ENCODE measurements around the gene CXorf65. TPM values are rescaled to one million over a fixed set of nuclear protein-coding genes. Genes with fewer than 3 reads are reported as not detected.

The CXorf65 gene
- total RNA-seq, 3 donors from 2014 or later (not counting 1 experiment from before 2014, with no cell fraction given), result 55.8 to 117 (median 92.8) TPM

GRCh38 chrX:71067712-71068043, 38.9 kb downstream of the CXorf65 start:
- Mint-ChIP-seq H3K27me3 (ENCODE audit: low read depth in 2 of 2) (no peaks in the 10 kb centered on the region), H3K27ac (peak overlapping the region; percentile 88 to 97), H3K4me1 (peaks cover 11 to 21% of the 10 kb centered on the region in 2 donors), H3K9me3 (no peaks in the 10 kb centered on the region), H3K4me3 (peak overlapping the region; percentile 96), H3K36me3 (no peaks in the 10 kb centered on the region)
- H3K27me3 ChIP-seq (ENCODE audit: control insufficient read depth, insufficient read depth, low read length), result no peaks in the 10 kb centered on the region
- H3K36me3 ChIP-seq (ENCODE audit: control insufficient read depth, insufficient read depth, low read length), result no peaks in the 10 kb centered on the region
- H3K9me3 ChIP-seq (ENCODE audit: control insufficient read depth, insufficient read depth, low read length), result no peaks in the 10 kb centered on the region
- 0% methylated on average over 10 of the region's 10 CpGs for WGBS (ENCODE audit: insufficient coverage)
- DNase-seq (no peak), ATAC-seq (no peak)
- H3K4me1 ChIP-seq (ENCODE audit: control insufficient read depth, insufficient read depth, low read length), result peaks cover 9% of the 10 kb centered on the region
- H3K27ac ChIP-seq (ENCODE audit: low read length), result peak overlapping the region; percentile 95
- peak overlapping the region; percentile 85 for H3K4me3 ChIP-seq (ENCODE audit: low read length)
- TF ChIP-seq CTCF (IDR thresholded peaks at IDR 0.05), result no peak
- intact Hi-C loops (cut with micrococcal nuclease), result loop anchor here (1.0 to 5.0 kb wide), 2 partner anchors 29 to 45 kb away; partner anchors contain the start of gene IL2RG

GRCh38 chrX:71067089-71067488, 39.5 kb downstream of the CXorf65 start:
- H3K27ac ChIP-seq (ENCODE audit: low read length), result peak overlapping the region; percentile 95
- Mint-ChIP-seq H3K27ac (peak overlapping the region; percentile 88 to 97), H3K36me3 (no peaks in the 10 kb centered on the region), H3K9me3 (no peaks in the 10 kb centered on the region), H3K27me3 (ENCODE audit: low read depth in 2 of 2) (no peaks in the 10 kb centered on the region), H3K4me1 (peaks cover 11 to 21% of the 10 kb centered on the region in 2 donors), H3K4me3 (peak overlapping the region; percentile 96)
- H3K4me1 ChIP-seq (ENCODE audit: control insufficient read depth, insufficient read depth, low read length), result peaks cover 9% of the 10 kb centered on the region
- intact Hi-C loops (cut with micrococcal nuclease), result loop anchor here (5.0 kb wide), 1 partner anchor 45 kb away; the partner anchor contains the start of gene IL2RG
- DNase-seq (no peak), ATAC-seq (no peak)
- peak overlapping the region; percentile 85 for H3K4me3 ChIP-seq (ENCODE audit: low read length)
- no peaks in the 10 kb centered on the region for H3K27me3 ChIP-seq (ENCODE audit: control insufficient read depth, insufficient read depth, low read length)
- TF ChIP-seq CTCF (IDR thresholded peaks at IDR 0.05), result no peak
- H3K9me3 ChIP-seq (ENCODE audit: control insufficient read depth, insufficient read depth, low read length), result no peaks in the 10 kb centered on the region
- 23% methylated on average over 2 of the region's 2 CpGs for WGBS (ENCODE audit: insufficient coverage)
- no peaks in the 10 kb centered on the region for H3K36me3 ChIP-seq (ENCODE audit: control insufficient read depth, insufficient read depth, low read length)

GRCh38 chrX:71060127-71060526, 46.4 kb downstream of the CXorf65 start:
- Histone ChIP-seq H3K27ac (ENCODE audit: low read length) (no peak overlapping the region), H3K36me3 (ENCODE audit: control insufficient read depth, insufficient read depth, low read length) (peaks cover 22% of the 10 kb centered on the region), H3K9me3 (ENCODE audit: control insufficient read depth, insufficient read depth, low read length) (no peaks in the 10 kb centered on the region), H3K4me3 (ENCODE audit: low read length) (no peak overlapping the region), H3K27me3 (ENCODE audit: control insufficient read depth, insufficient read depth, low read length) (no peaks in the 10 kb centered on the region), H3K4me1 (ENCODE audit: control insufficient read depth, insufficient read depth, low read length) (peaks cover 3% of the 10 kb centered on the region)
- Mint-ChIP-seq H3K27ac (no peak overlapping the region), H3K9me3 (no peaks in the 10 kb centered on the region), H3K36me3 (no peaks in the 10 kb centered on the region), H3K4me3 (no peak overlapping the region), H3K27me3 (ENCODE audit: low read depth in 2 of 2) (no peaks in the 10 kb centered on the region), H3K4me1 (peaks cover 20 to 29% of the 10 kb centered on the region in 2 donors)
- intact Hi-C loops (cut with micrococcal nuclease), result no loop called here
- DNase-seq, result no peak
- TF ChIP-seq CTCF (IDR thresholded peaks at IDR 0.05), result no peak
- no peak for ATAC-seq

GRCh38 chrX:71057848-71058530, 48.6 kb downstream of the CXorf65 start:
- no peaks in the 10 kb centered on the region for H3K27me3 Mint-ChIP-seq (ENCODE audit: low read depth in 2 of 2)
- Histone ChIP-seq H3K27ac (ENCODE audit: low read length) (no peak overlapping the region), H3K9me3 (ENCODE audit: control insufficient read depth, insufficient read depth, low read length) (no peaks in the 10 kb centered on the region), H3K27me3 (ENCODE audit: control insufficient read depth, insufficient read depth, low read length) (no peaks in the 10 kb centered on the region), H3K4me3 (ENCODE audit: low read length) (no peak overlapping the region), H3K36me3 (ENCODE audit: control insufficient read depth, insufficient read depth, low read length) (peaks cover 22% of the 10 kb centered on the region), H3K4me1 (ENCODE audit: control insufficient read depth, insufficient read depth, low read length) (peaks cover 7% of the 10 kb centered on the region)
- ATAC-seq (no peak), DNase-seq (no peak)
- no peaks in the 10 kb centered on the region for H3K9me3 Mint-ChIP-seq
- peak overlapping the region; percentile 1 for H3K4me3 Mint-ChIP-seq
- intact Hi-C loops (cut with micrococcal nuclease), result no loop called here
- H3K36me3 Mint-ChIP-seq, result no peaks in the 10 kb centered on the region
- 100% methylated on average over 1 of the region's 3 CpGs for WGBS (ENCODE audit: insufficient coverage)
- no peak for TF ChIP-seq CTCF (IDR thresholded peaks at IDR 0.05)
- H3K4me1 Mint-ChIP-seq, result peaks cover 20% of the 10 kb centered on the region in 2 donors
- peak overlapping the region; percentile 4 to 77 for H3K27ac Mint-ChIP-seq
